Fibroblast of skin of back (primary cell): ENCODE data around the gene FOXD2.

Experiments used
- DNase-seq: peaks from one replicate; pipeline ENCODE4 v3.0.0-alpha.2; 2013

FOXD2 gene

GRCh38 chr1:47417170-47418044, 20.4 kb upstream of the FOXD2 start:
- no peak for DNase-seq

- DNase-seq: no peak
These were observed 19.7 kb upstream of the FOXD2 start for GRCh38 chr1:47418122-47418521.

GRCh38 chr1:47418681-47419325, 19.0 kb upstream of the FOXD2 start:
- no peak for DNase-seq

- DNase-seq: no peak
These were observed 17.3 kb upstream of the FOXD2 start for GRCh38 chr1:47420547-47420946.

- no peak for DNase-seq
These were observed 14.0 kb upstream of the FOXD2 start for GRCh38 chr1:47423872-47424271.

GRCh38 chr1:47424336-47424982, 13.4 kb upstream of the FOXD2 start:
- peak; percentile 66 for DNase-seq

GRCh38 chr1:47431534-47431933, 6.3 kb upstream of the FOXD2 start:
- DNase-seq: peak; percentile 75

- DNase-seq: peak; percentile 76
These were observed 5.5 kb upstream of the FOXD2 start for GRCh38 chr1:47432071-47433036.

- DNase-seq: no peak
These were observed 4.8 kb upstream of the FOXD2 start for GRCh38 chr1:47433037-47433421.

GRCh38 chr1:47433477-47434050, 4.3 kb upstream of the FOXD2 start:
- no peak for DNase-seq

GRCh38 chr1:47434051-47434842, 3.6 kb upstream of the FOXD2 start:
- DNase-seq: peak; percentile 36

GRCh38 chr1:47435506-47436303, 2.1 kb upstream of the FOXD2 start:
- no peak for DNase-seq

GRCh38 chr1:47436304-47436978, 1.4 kb upstream of the FOXD2 start:
- peak; percentile 70 for DNase-seq

GRCh38 chr1:47436979-47437446, 831 bp upstream of the FOXD2 start:
- peak; percentile 36 for DNase-seq

GRCh38 chr1:47438165-47439016, 547 bp downstream of the FOXD2 start:
- no peak for DNase-seq

- DNase-seq: no peak
These were observed 1.4 kb downstream of the FOXD2 start for GRCh38 chr1:47439017-47439818.

- DNase-seq: no peak
These were observed 2.2 kb downstream of the FOXD2 start for GRCh38 chr1:47439819-47440598.
